GM19467 (cell line): ENCODE measurements around the gene GPR39.

Source experiments
- ATAC-seq: cut with Tn5 transposase; IDR thresholded peaks from one replicate; pipeline ENCODE4 v1.9.1; 2021; ENCODE audit warnings: mild to moderate bottlenecking, moderate library complexity; ENCODE audit not compliant: unreplicated experiment

GPR39 gene

GRCh38 chr2:132559921-132560320 is 143.3 kb downstream of the GPR39 start:
- ATAC-seq: no peak

- ATAC-seq: no peak
Measured at GRCh38 chr2:132560562-132560961, 144.0 kb downstream of the GPR39 start.

DNA sequence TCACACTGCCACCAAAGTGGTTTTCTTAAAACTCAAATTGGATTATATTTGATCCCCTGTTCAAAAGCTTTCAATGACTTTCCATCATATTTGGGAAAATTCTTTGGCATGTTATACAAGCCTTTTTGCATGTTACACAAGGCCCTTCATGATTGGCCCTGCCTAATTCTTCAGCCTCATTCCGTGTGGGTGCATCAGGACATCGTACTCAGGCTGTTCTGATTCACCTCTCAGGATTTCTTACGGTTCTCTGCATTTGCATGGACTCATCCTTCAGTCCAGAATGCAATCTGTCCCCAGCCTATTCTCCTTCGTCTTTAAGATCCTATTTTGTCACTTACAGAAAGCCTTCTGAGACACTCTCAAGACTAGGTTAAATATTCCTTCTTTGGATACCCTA is 145.6 kb downstream of the GPR39 start:
- no peak for ATAC-seq

GRCh38 chr2:132564065-132564464 is 147.5 kb downstream of the GPR39 start:
- no peak for ATAC-seq

GRCh38 chr2:132566379-132566778 is 149.8 kb downstream of the GPR39 start:
- no peak for ATAC-seq

GRCh38 chr2:132567682-132568081 is 151.1 kb downstream of the GPR39 start:
- no peak for ATAC-seq

DNA sequence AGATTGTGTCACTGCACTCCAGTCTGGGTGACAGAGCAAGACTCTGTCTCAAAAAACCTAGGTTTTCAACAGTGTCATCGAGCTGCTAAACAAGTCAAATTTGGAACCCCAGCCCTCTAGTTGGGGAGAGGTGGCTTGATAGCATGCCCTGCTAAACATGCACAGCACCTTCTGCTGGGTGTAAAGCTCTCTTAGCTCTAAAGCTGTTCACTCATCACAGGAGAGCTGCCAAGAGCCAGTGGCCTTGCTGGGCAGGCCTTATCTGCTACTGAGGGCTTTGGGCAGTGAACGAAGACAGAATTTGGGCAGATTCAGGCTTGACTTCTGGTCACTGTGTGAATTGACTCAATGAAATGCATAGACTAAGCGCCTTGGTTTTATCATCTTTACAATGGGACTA is 152.1 kb downstream of the GPR39 start:
- ATAC-seq: no peak

DNA sequence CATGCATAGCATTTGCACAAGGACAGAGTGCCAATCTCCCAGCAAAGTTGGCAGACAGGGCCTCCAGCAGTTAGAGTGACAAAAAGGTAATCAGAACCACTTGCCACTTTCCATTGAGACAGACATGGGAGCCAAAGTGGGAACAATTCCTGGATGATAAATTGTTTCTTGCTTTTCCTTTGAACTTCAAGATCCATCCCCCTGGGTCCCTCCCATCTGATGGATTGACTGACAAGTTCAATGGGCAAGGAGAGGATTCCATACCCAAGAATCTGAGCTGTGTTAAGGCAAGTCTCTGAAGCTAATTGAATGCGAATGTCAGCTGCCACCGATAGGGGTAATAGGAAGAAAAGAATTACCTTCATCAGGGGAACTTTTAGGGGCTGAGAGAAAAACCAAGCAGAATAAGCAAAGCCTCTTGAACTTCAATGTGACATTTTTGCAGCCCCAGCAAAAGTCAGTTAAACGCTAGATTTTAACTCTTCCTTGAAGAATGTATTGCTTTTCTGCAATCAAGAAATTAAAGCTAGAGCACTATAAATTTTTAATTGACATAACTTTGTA is 156.9 kb downstream of the GPR39 start:
- no peak for ATAC-seq

- no peak for ATAC-seq
Measured at GRCh38 chr2:132577686-132578085, 161.1 kb downstream of the GPR39 start.

GRCh38 chr2:132581591-132581990 is 165.0 kb downstream of the GPR39 start:
- ATAC-seq: no peak

GRCh38 chr2:132581991-132582738 is 165.6 kb downstream of the GPR39 start:
- ATAC-seq: no peak

DNA sequence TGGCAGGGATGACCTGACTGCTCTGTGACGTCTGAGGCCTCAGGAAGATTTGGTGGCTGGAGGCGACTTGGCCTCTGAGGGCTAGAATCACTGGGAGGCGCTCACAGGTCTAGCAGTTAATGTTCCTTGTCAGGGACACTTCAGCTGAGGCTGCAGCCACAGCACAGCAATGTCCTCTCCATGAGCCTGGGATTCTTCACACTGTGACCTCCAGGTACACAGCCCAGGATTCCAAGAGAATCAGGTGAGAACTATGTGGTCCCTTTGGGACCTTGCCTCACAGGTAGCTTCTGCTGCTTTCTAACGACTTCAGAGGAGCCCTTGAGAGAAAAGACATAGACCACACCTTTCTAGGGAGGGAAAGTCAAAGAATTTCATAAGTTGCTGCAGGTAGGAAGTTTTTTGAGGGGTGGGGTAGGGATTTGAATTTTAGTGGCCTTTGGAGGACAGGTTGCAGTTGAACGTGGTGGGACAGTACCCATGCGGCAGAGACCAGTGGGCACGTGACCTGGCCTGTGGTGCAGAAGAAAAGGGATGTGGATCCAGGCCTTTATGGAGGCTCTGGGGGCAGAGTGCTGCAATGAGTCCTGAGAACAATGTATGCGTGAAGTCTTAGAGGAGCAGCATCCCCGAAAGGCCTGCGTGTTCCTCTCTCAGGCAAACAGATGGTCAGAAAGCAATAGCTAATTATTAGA is 167.2 kb downstream of the GPR39 start:
- no peak for ATAC-seq

- ATAC-seq: no peak
Measured at GRCh38 chr2:132584976-132585817, 168.6 kb downstream of the GPR39 start.

GRCh38 chr2:132586101-132586511 is 169.5 kb downstream of the GPR39 start:
- no peak for ATAC-seq

DNA sequence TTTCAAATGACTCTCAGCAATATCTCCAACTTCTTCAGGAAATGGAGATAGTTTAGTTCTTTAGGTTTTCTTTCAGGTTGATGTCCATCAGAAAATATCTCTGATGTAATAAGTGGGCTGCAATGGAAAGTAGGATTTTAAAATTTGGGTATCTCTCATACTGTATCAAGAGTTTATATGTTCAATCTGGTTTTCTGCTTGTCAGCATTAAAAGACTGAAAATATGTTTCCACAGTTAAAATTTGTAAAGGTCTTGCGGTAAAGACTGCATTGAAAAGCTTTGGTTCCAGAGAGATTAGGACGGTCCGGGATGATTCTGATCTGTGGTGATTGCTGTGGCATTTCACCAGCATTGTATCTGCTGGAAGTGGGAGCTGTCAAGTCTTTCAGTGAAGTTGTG is 170.2 kb downstream of the GPR39 start:
- ATAC-seq: no peak

DNA sequence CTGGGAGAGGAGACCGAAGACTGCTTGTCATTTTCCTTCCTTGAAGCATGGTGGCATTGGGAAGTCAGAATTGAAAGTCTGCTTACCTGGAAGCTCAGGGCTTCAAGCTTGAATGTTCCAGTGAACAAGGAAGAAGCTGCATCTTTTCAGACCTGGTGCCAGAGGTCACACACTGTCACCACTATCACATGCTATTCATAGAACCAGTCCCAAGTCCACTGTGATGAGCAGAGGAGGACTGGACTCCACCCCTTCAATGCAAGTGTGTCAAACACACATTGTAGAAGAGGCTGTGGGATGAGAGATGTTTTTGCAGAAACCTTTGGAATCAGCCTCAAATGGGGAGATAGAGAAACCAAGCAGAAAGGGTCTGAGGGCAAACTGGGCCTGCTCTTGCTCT is 172.0 kb downstream of the GPR39 start:
- ATAC-seq: no peak

- ATAC-seq: no peak
Measured at GRCh38 chr2:132589111-132589830, 172.7 kb downstream of the GPR39 start.

GRCh38 chr2:132589966-132590365 is 173.4 kb downstream of the GPR39 start:
- ATAC-seq: no peak

GRCh38 chr2:132593171-132593570 is 176.6 kb downstream of the GPR39 start:
- no peak for ATAC-seq

DNA sequence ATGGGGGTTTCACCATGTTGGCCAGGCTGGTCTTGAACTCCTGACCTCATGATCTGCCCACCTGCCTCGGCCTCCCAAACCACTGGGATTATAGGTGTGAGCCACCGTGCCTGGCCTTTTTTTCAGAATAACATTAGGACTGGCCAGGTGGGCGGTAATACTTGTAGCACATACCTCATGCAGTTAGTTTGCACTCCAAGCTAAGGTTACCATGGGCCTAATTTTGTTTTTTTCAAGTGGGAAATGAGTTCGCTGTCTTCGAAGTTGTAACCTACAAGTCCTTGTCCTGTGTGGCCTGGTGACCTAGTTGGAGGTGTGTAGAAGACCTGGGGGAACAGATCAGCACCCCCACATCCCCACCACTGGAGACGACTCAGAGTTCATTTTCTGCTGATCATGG is 178.6 kb downstream of the GPR39 start:
- ATAC-seq: no peak

DNA sequence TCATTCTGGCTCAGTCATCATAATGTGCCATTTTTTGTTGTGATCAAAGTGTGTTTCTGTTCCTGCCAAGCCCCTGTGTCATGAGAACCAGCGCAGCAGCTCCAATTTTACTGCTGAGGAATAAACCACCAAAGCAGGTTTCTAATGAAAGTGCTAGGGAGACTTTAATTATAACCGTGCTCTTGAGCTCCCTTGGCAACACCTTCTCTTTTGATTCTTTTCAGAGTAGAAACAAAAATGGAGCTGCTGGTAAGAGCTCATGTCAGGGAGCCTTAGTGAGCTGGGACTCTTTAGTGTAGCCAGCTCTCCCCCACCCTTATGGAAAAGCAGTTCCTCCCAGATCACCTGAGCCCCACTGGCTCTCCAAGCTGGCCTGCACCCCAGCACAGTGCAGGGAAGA is 179.1 kb downstream of the GPR39 start:
- ATAC-seq: no peak
